PC-9 (cell line): ENCODE measurements around the gene ANK2.

Source experiments
- CTCF ChIP-seq: fragments of 200-600 bp; sonication (generic); conservative IDR thresholded peaks from 2 replicates; pipeline ENCODE4 v1.6.1; 2017; ENCODE audit warnings: mixed run types, antibody characterized with exemption, mild to moderate bottlenecking, moderate library complexity
- EZH2 ChIP-seq: fragments of 200-600 bp; sonication (generic); IDR thresholded peaks from 2 replicates; pipeline ENCODE4 v1.8.0; 2017; ENCODE audit warnings: antibody characterized with exemption, low read depth

DNA sequence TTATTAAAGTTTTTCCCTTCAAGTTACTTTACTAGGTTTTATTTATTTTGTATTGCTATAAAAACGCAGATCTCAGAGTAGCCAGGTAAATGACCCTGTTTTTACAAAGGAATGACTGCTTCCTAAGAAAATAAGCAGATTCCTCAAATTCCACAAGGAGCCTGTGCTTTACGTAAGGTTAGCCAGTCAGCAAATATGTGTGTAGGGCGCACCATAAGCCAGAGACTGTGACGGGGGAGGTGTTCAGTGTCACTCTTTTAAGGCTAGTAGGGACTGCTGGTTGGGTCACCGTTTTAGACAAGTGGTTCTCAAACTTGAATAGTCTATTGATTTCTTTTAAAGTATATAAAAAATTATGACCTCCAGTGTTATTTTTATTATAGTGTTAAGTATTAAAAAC is 119.9 kb downstream of the ANK2 start:
- TF ChIP-seq CTCF, result no peak
- no peak for TF ChIP-seq EZH2
